HG02642 (cell line): ENCODE results near the gene DCHS2.

ENCODE experiments used
- ATAC-seq: cut with Tn5 transposase; IDR thresholded peaks from one replicate; pipeline ENCODE4 v1.9.1; 2021; ENCODE audit warnings: mild to moderate bottlenecking; ENCODE audit not compliant: unreplicated experiment, poor library complexity

Gene DCHS2, protein sequence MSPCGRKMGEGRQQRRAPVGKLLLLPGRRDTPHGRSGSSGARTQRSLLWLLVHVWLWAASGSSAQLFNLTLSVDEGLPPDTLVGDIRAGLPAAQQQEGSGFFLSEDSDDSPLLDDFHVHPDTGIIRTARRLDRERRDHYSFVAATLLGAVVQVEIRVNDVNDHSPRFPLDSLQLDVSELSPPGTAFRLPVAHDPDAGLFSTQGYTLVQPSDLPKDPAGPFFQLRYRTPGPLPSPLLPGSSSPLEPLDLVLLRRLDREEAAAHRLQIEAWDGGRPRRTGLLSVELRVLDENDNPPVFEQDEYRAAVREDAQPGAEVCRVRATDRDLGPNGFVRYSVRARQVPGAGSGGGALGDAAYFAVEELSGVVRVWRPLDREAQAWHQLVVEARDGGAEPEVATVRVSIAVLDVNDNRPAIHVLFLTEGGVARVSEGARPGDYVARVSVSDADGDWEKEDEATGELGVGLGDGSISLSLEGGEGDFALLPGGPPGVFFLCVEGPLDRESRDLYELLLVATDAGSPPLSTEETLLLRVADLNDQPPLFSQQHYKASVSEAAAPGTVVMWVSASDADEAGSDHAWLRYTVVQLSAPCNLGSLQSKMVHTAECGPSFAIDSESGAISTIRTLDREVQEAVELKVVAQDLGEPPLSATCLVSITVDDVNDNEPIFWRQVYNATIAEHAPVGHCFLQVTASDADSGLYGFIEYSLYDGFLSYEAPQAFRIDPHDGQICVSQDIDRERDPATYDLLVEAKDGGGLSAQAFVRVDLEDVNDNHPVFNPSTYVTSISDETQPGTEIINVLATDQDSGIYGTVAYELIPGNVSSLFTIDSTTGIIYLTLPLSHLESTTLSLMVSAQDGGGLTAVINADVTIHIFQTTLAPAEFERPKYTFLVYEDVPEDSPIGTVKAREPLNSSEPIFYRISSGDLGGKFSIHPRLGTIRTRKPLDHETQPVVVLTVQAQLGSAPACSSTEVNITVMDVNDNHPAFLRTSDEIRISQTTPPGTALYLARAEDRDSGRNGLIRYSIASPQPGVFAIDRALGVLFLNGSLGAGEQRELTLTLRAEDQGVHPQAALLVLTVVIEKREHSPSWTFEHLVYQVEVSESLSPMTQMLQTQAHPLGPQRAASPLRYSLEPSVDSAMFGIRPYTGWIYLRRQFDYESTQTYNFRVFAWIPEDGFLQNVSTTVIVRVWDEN (N-terminal part only)

DNA sequence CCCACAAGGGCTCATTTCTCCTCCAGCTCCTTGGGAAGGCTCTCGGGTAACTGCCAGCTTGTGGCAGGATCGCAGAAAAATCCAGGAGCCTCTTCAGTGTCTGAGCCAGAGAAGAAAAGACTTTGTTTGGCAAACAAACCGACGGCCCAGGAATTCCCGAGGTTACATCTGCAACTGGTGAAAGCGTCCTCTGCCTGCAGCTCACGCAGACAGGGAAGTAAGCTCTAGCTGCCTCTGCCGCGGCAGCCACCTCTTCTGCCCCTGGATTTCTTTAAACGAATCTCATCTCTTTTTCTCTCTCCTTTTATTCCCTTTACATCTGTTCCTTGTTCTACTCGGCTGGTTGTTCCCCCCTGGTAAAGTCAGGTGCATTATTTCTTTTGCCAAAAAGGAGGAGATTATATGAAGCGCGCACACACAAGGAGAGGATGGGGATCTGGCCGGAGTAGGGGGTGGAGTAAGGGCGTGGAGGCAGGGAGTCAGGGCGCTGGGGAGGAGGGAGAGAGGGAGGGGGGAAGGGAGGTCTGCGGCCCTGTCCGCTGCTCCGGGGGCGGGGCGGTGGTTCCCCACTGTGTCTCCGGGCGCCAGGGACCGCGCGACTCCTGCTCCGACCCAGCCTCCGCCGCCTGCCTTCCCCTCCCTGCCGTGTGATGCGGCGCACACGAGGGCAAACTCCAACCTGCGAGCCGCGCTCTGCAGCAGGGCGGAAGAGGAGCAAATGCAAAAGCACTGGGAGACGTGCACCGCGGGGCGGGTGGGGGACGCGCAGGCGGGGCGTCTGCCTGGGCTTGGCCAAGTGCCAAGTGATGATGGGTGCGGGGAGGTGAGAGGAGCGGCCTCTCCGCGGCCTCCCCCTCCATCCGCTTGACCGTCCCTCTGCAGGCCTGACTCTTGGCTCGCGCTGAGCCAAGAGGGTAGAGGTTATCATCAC is at the start of gene DCHS2:
DCHS2 (minus strand) TSS at position 459 of the 931 bp plus-strand sequence; CDS start at position 15, 444 bp downstream.
- peak; percentile 50 for ATAC-seq

DNA sequence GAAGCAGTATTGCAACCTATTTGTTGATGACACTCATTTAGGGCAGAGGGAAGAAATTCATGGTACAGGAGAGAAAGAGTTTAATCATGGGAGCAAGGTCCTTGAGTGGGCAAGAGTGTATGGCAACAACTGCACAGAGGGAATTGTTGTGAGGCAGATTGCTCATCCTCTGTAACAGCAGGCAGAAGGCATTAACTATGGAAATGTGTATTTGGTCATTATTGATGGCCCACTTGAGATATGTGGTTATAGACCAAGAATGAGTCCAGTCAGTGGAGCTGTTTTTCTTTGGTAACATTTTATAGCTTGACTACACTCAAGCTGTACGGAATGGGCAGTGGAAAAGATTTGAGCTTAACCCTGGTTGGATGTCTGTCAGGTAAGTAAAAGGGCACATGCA is 42.7 kb upstream of the DCHS2 start:
- no peak for ATAC-seq

DNA sequence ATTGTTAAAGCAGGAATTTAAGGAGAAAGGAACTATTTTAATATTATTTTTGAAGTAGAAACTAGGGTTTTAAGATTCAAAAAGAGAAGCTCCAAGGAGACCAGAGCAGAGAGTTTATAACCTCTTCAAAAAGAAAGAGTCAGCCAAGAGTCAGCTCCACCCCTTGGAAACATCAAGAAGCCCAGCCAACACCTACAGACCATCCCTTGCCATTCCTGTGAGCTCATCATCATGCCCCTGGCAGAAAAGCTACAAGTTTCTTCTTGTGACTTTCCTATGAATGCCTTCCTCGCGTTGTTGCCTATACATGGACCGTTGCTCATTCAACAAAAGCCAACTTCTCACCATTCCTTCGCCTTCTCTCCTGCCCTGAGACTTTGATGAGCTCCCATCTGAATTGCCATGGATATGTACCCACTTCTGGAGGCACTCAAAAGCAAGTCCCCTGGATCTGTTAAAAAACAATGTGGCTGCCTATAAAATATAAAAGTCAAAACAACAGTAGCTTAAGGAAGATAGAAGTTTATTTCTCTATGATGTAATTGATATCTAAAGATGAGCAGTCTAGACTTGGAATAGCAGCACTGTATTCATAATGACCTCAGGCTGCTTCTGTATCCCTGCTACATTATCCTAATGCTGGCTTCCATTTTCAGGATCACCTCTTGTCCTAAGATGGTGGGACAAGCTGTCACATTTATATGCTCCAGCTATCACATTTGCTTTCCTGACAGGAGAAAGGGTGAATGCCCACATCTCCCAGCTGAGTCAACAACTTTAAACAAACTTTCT is 38.3 kb upstream of the DCHS2 start:
- ATAC-seq = no peak

DNA sequence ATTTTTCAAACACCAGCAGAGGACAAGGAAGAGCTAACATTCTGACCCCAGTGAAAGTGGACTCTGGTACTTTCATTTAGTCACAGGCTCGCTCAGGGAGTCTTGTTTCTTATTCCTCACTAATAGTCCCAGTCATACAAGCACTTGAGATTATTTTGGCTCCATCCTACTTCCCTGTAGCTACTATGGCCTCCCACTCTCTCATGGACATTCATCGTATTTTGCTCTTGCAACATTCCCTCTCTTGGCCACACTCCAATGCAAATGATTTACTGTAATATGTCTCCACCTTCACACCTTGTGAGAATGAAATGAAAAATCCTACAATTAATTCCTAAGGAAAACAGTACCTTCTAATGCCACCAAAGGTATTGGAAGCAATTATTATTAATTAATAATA is 37.3 kb upstream of the DCHS2 start:
- ATAC-seq = no peak

DNA sequence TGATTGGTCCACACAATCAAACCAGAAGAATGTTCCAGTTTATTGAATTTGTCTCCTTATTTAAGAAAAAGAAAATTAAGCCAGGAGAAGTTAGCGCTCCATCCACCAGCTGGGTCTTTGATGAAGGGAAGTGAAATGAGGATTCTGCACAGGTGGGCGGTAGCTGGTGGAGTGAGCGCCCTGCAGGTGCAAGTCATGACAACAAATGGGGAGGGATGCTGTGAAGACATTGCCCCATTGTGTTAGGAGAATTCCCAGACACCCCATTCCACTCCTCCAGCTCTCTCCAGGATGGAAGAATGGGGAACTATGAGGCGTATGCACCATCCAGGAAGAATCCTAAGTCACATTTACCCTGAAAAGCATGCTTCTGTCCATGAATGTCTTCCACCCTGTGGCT is 35.7 kb upstream of the DCHS2 start:
- no peak for ATAC-seq

DNA sequence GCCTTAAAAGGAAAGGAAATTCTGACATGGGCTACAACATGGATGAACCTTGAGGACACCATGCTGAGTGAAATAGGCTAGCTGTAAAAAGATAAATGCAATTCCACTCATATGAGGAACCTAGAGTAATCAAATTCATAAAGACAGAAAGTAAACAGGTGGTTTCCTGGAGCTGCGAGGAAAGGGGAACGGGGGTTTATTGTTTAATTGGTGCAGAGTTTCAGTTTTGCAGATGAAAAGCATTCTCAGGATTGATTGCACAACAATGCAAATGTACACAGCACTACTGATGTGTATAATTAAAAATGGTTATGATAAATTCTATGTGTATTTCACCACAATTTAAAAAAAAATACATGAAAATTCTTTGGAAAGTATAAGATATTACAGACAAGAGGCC is 34.6 kb upstream of the DCHS2 start:
- ATAC-seq = no peak

DNA sequence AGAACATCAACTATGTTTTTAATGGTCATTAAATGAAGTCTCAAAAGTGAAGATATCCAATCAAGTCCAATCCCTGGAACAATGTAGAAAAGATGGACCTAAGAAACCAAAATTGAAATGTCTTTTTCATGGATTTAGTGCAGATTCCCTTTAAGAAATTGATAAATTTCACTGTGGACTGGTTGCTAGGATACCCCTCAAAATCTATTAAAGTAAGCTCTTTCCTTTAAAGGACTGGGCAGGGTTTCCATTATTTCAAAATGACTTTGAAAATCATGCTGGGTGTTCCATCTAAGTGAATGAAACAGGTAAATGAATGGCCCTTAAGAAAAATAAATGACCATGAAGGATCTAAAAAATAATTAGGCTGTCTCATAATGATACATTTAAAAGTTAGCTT is 30.0 kb upstream of the DCHS2 start:
- ATAC-seq = no peak

DNA sequence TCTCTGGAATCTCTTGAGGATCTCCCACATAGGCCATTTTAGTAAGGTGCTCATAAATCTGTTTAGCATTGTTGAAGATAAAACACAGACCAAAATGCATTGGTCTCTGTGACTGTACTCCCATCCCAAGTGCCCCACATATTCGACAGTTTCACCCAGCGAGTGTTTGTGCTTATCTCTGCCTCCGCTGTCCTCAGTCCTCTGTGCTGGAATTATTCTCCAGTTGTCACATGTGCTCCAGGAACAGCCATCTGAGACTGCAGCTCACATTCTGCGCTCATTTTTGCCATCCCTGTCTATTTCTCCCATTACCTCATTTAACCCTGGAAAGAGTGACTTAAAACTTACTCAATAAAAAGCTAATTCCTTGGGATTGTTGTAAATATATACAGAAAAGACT is 27.6 kb upstream of the DCHS2 start:
- no peak for ATAC-seq

DNA sequence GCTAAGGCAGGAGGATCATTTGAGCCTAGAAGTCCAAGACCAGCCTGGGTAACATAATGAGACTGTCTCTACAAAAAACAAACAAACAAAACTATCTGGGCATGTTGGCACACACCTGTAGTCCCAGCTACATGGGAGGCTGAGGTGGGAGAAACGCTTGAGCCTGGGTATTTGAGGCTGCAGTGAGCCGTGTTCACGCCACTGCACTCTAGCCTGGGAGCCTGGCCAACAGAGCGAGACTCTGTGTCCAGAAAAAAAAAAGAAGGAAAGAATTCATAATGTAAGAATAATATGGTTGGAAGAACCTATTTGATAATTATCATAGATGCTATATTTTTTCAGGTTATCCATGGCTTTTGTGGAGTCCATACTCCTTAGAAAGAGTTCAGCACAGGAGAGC is 26.0 kb upstream of the DCHS2 start:
- ATAC-seq = no peak

DNA sequence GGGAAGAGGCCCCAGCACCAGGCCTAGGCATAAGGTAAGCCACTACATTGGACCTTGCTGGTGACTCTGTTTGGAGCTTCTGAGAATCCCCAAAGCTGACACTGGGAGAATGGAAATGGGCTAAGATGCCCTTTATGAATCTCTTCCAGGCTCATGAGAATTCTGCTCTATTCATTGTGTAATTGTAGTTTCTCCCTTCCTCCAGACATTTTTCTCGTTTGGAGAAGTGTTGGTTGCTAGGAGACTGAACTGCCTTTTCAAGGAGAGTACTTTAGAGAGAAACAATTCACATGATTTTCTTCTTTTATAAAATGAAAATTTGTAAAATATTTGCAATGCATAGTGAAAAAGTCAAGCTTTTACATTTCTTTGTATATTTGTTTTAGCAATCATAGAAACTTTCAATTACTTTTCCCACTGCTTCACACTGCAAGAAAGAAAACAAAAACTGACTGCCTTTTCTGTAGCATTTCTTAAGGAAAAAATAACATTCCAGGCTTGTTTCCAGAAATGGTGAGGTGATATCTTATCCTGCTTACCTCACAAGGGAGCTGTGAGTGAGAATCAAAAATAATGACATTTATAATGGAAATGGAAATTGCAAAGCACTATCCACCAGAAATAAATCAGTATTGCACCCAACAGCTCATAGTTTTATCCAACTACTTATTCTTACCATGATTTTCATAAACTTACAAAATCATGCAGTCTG is 24.9 kb upstream of the DCHS2 start:
- no peak for ATAC-seq

DNA sequence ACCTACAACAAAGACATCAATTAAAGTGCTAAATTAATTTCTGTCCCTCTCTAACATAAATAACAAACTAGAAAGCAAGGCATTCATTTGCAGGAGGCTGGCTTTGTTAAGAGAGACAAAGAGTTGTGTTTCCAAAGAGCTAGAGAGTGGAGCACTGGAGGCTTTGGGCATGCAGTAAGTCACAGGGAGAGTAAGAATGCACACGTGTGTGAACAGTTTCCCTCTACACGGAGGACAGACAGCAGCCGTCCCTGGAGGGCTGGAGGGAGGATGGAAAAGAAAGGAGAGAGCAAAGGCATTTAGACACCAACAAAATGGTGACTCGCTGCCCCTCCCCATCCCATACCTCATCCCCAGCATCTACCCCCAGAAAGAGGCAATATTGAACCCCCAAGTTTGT is 20.4 kb upstream of the DCHS2 start:
- ATAC-seq = no peak

DNA sequence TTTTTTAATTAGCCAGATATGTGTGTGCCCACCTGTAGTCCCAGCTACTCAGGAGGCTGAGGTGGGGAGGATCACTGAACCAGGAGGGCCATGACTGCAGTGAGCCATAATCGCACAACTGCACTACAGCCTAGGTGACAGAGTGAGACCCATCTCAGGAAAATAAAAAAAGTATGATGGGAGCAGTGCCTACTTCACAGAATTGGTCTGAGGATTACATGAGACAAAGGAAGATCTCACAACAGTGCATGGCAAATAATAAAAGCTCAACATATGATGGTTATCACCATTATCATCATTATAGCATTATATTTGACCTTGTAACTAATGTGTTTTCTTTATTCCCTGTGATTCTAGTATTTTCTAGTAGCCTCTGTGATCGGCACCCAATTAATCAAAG is 19.9 kb upstream of the DCHS2 start:
- ATAC-seq = no peak

DNA sequence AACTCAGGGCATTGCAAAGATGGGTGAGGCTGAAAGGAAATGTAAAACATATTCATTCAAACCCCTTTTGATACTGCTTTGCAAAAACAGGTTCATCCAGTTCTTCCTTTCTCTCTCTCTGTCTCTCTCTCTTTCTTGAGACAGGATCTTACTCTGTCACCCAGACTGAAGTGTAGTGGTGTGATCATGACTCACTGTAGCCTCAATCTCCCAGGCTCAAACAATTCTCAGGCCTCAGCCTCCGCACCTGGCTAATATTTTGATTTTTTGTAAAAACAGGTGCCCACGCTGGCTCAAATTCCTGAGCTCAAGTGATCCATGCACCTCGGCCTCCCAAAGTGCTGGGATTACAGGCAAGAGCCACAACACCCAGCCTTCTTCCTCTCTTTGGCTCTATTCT is 15.6 kb upstream of the DCHS2 start:
- ATAC-seq = no peak

DNA sequence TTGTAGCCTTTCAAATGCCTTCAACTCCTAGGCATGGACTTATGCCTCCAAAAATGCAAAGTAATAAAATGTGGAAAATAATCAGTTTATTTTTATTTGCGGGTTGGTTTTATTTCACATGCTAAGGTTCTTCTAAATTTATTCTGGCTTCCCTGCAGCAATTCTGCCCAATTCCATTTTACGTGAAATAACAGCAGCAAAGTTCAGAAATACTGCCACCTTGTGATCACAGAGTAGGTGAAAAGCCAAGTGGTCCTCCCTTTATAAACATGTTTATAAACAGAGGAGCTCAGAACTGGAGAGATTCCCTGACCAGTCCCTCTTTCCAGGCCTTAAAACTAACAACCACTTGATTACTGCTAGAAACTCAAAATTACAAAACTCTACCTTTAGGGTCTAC is 14.7 kb upstream of the DCHS2 start:
- ATAC-seq = no peak

DNA sequence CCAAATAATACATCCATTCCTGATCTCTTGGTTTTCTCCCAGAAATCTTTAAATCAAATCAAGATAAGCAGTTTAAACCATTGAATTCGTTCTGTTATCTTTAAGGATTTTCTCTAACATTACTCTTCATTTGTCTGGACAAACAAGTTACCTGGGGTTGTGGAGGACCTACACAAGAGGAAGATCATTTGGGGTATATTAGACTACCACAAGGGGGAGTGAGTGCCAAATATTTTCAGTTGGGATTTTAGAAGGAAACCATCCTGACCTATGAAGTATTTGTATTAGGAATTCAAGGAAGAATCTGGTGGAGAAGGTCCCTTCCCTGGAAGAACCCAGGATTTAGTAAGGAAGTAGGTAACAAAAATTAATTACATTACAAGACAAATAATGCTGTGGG is 12.0 kb upstream of the DCHS2 start:
- ATAC-seq = no peak

DNA sequence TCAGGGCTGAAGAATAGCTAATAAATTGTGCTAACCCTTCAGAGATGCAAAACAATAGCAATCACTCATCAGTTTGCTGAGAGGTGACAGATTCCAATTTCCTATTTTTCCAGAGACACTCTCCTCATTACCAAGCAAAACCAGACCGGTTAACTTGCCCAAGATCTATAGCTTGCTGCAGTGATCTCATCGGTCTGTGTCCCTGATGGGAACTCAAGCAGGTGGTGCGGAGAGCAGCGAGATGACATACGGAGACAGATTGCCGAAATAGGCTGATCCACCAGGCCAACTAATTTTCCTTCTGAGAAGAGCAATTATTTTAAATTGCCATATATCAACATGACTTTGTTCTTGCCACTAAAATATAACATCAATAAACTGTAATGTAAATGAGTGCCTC is 10.5 kb upstream of the DCHS2 start:
- ATAC-seq = no peak

DNA sequence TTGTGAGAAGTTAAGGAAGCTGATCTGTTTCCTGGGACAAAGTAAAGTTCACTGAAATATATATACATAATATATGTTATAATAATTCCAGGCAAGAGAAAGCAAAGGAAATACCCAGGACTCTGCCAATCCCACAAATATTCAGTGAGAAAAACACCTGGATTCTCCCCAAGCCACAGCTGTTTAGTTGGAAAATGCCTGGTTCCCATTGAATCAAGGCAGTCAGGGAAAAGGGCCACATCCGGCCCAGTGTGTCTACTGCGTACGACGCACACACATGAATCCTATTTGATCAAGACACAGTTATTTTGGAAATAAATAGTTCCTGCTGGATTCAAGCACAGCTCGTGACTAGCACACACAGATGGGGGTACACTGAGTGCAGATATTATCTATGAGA is 6.3 kb upstream of the DCHS2 start:
- no peak for ATAC-seq

DNA sequence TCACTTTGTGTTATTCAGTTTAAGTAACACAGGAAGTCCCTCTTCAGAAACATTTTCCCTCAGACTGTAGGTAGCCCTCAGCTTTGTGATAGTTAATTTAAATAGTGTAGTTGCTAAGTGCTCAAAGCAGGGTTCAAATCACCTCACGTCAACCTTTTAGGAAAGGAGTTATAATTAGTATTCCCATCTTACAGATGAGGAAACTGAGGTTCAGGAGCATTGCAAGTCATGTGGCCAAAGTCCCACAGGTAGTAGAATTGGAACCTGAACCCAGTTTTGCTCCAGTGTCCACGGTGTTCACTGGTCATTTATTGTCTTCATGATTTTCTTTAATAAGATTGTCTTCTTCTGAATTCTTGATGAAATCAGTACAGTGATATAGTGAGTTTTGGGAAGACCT is 4.3 kb upstream of the DCHS2 start:
- ATAC-seq = no peak

DNA sequence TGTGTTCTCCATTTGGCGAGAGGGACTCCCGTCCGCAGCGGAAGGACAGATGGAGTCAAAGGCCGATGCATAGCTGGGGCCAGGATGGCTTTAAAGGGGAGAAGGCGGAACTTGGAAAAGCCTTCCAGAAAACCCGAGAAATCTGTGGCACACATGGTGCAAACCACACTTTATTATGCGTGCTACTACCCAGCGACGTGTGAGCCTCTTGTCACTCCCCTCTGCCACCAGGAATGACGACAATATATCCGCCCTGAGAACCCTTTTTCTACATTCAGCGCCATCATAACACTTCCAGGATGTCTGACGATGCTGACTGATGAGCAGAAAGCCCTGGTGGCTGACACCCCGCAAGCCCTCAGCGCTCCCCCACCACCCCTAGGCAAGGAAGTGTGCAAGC is 689 bp upstream of the DCHS2 start:
- no peak for ATAC-seq
